Right lobe of liver (tissue), 6 donors: ENCODE measurements around the gene KCNQ1. TPM values are rescaled to one million over a fixed set of nuclear protein-coding genes. Genes with fewer than 3 reads are reported as not detected.

ENCODE experiments used
- ATAC-seq, 4 donors: fragments of 200-7000 bp; cut with Tn5 transposase; one replicate each; pipeline ENCODE4 v1.9.1; 2020; ENCODE audit warnings: mild to moderate bottlenecking in 4 of 4, moderate library complexity in 4 of 4
- DNase-seq, 3 donors: peaks; one replicate each; pipeline ENCODE4 v3.0.0-alpha.2; 2020
- H3K27ac ChIP-seq, 3 donors: fragments of 200-600 bp; one replicate each; pipeline ENCODE4 v1.8.0; 2022
- H3K27me3 ChIP-seq, 2 donors: fragments of 200-600 bp; one replicate each; pipeline ENCODE4 v1.8.0; 2022
- H3K36me3 ChIP-seq, 4 donors: fragments of 200-600 bp; sonication (generic) in 1 of 4; one replicate each; pipeline versions ENCODE4 v1.5.1 to v1.8.0; 2017 to 2022; ENCODE audit warnings: control low read depth in 1 of 4
- H3K4me1 ChIP-seq, 4 donors: fragments of 200-600 bp; sonication (generic) in 1 of 4; one replicate each; pipeline versions ENCODE4 v1.5.1 to v1.8.0; 2017 to 2022; ENCODE audit warnings: control low read depth in 1 of 4
- H3K4me3 ChIP-seq, 3 donors: fragments of 200-600 bp; one replicate each; pipeline ENCODE4 v1.8.0; 2022
- H3K9me3 ChIP-seq, 4 donors: fragments of 200-600 bp; sonication (generic) in 1 of 4; one replicate each; pipeline versions ENCODE4 v1.5.1 to v1.8.0; 2017 to 2022; ENCODE audit warnings: control low read depth in 1 of 4
- CTCF ChIP-seq, 4 donors: fragments of 200-600 bp in 3 of 4; fragments of 450-650 bp in 1 of 4; IDR thresholded peaks; one replicate each; pipeline versions ENCODE4 v1.5.1 to v1.8.0; 2016 to 2022; ENCODE audit warnings: antibody characterized with exemption in 4 of 4, mild to moderate bottlenecking in 2 of 4
- POLR2A ChIP-seq: fragments of 450-650 bp; IDR thresholded peaks from one replicate; pipeline ENCODE4 v1.6.1; 2017; ENCODE audit warnings: antibody characterized with exemption, mild to moderate bottlenecking
- WGBS: methylation state at CpG from one replicate; pipeline ENCODE4 v1.1.6; 2018; ENCODE audit warnings: low coverage, low lambda C conversion rate; ENCODE audit not compliant: insufficient coverage; ENCODE audit errors: missing lambda C conversion rate; 5-methylcytosine and 5-hydroxymethylcytosine counted together
- intact Hi-C, 2 donors: fragments of 100-400 bp; cut with DNase I; formaldehyde crosslinking; loops; one replicate each; pipeline versions ENCODE4 v1.11.2 to v1.14.1; 2022
- total RNA-seq, 6 experiments: library from RNA; depleted of rRNA in 2 of 6; stranded (reverse); fragments of >200 nt in 2 of 6; fragmentation: NEBNext Ultra II Directional in 3 of 6; extraction: Animal tissue kit (Norgen Biotek cat#: 25700) in 3 of 6; gene quantifications; one replicate each; pipeline versions ENCODE4 v1.1.0 to v1.2.4, GENCODE V29; 2016 to 2023
- donor health status: DM: no; HTN: yes; CAD: no.
- donor health status: DM: no; HTN: no; CAD: no.
- donor health status: DM: no; HTN: no; CAD: no.
- donor health status: DM: no; HTN: yes; CAD: no.
- donor health status: DM: no; HTN: yes; CAD: no.

Gene KCNQ1
- total RNA-seq, 6 experiments from 2014 or later: 0.61 to 2.4 (median 1.8) TPM

GRCh38 chr11:2467695-2468055 lies 22.9 kb downstream of the KCNQ1 start:
- DNase-seq (no peak), ATAC-seq (no peak)
- Histone ChIP-seq H3K4me3 (no peak overlapping the region), H3K9me3 (no peaks in the 10 kb centered on the region), H3K27me3 (no peaks in the 10 kb centered on the region), H3K4me1 (no peaks in the 10 kb centered on the region), H3K36me3 (no peaks in the 10 kb centered on the region), H3K27ac (no peak overlapping the region)
- WGBS: no CpG with 5 or more reads among the region's 7 CpGs
- no peak for TF ChIP-seq POLR2A
- no peak for TF ChIP-seq CTCF (IDR thresholded peaks at IDR 0.05)
- intact Hi-C loops: no loop called here

GRCh38 chr11:2468363-2469235 lies 23.8 kb downstream of the KCNQ1 start:
- DNase-seq (no peak), ATAC-seq (no peak)
- H3K4me1 ChIP-seq: no peaks in the 10 kb centered on the region
- no peak overlapping the region for H3K4me3 ChIP-seq
- H3K9me3 ChIP-seq: no peaks in the 10 kb centered on the region
- intact Hi-C loops: no loop called here
- H3K27me3 ChIP-seq: no peaks in the 10 kb centered on the region
- H3K27ac ChIP-seq: no peak overlapping the region
- WGBS: 56% methylated on average over 13 of the region's 21 CpGs
- H3K36me3 ChIP-seq: no peaks in the 10 kb centered on the region
- no peak for TF ChIP-seq CTCF (IDR thresholded peaks at IDR 0.05)
- TF ChIP-seq POLR2A: no peak

- Histone ChIP-seq H3K36me3 (no peaks in the 10 kb centered on the region), H3K4me1 (no peaks in the 10 kb centered on the region), H3K9me3 (no peaks in the 10 kb centered on the region), H3K27ac (no peak overlapping the region), H3K27me3 (no peaks in the 10 kb centered on the region), H3K4me3 (no peak overlapping the region)
- TF ChIP-seq CTCF (IDR thresholded peaks at IDR 0.05): no peak
- TF ChIP-seq POLR2A: no peak
- DNase-seq (no peak), ATAC-seq (no peak)
- intact Hi-C loops: no loop called here
- WGBS: 41% methylated on average over 7 of the region's 7 CpGs
Measured at GRCh38 chr11:2470495-2470894, 25.7 kb downstream of the KCNQ1 start.

GRCh38 chr11:2471048-2471803 lies 26.4 kb downstream of the KCNQ1 start:
- H3K9me3 ChIP-seq: no peaks in the 10 kb centered on the region
- no peak for ATAC-seq
- 46% methylated on average over 4 of the region's 17 CpGs for WGBS
- no peak for DNase-seq
- intact Hi-C loops: no loop called here
- no peak overlapping the region for H3K27ac ChIP-seq
- H3K4me1 ChIP-seq: no peaks in the 10 kb centered on the region
- H3K4me3 ChIP-seq: no peak overlapping the region
- no peak for TF ChIP-seq POLR2A
- no peak for TF ChIP-seq CTCF (IDR thresholded peaks at IDR 0.05)
- no peaks in the 10 kb centered on the region for H3K36me3 ChIP-seq
- H3K27me3 ChIP-seq: no peaks in the 10 kb centered on the region
